HuH-7 (cell line): Measurements from ENCODE around the gene MYL11.
A peak's percentile ranks its signal among the peaks of the same experiment; 100 is the strongest.

ENCODE experiments used
- DNase-seq: peaks from one replicate; pipeline ENCODE4 v3.0.0; 2011; ENCODE audit warnings: low spot score

MYL11 gene

DNA sequence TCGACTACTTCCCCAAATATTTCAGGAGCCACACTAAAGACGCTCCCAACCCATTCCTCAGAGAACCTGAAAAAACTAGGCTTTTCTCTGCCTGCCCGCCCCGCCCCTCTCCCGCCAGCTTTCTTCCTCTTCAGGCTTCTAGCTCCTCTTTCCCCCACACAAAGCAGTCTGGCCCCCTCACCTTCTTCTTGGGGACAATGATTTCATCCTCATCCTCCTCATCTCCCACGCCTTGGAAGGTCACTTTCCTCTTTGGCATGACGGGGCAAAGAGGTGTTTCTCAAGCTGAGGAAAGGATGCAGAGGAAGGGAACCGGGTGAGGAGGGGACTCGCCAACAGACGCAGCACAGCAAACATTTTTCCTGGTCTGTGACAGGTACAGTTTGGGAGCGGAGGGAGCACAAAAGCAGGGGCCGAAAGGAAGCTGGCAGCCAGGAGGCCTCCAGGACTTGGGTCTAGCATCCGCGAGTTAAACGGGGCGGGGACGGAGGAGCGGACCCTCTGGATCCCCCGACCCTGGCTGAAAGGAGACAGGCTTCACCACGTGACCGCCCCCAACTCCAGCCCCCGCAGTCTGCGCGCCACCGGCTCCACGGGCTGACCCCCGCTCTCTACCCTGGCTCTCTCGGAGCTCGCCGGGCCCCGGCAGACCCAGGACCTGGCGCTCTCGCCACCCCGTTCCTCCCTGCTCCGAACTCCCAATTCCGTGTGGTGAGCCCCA lies 20.0 kb upstream of the MYL11 start:
- DNase-seq = no peak

DNA sequence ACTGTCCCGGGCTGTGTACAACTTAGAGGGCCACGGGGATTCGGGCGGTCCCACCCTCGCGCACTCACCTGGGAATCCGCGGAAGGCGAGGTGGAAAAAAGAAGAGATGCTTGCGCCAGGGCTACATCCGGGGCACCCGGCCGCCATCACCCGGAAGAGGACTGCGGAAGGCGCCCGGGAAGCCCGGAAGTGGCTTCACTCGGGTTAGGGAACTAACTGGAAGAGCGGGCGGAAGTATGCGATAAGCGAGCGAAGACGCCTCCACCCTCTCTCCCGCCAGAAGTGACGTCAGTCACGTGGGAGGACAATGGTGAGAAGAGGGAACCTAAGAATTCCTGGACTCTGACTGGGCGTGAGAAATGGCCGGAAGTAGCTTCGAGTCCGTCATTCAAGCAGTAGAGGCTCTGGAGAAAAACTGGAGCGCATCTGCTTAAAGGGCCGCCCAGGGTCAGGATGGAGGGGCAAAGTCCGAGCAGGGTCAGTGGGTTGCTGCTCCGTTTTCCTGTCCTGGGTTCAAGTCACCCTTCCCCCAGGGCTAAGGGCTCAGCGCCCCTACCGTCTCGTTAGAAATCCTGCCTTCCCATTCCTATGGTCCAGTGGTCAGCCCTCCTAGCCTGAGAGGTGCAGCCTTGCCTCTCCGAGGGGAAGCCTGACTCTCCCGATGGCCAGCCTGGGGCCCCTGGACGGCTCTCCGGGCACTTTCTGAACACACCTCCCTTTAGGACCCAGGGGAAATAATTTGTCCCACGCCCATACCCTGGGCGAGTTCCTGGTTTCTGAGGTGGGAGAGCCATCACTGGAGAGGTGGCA lies 19.3 kb upstream of the MYL11 start, which contains the start of gene CD2BP2:
CD2BP2 (minus strand) TSS at position 165 of the 810 bp plus-strand sequence. CDS start 627 bp downstream, outside the sequence.
- peak; percentile 96 for DNase-seq

DNA sequence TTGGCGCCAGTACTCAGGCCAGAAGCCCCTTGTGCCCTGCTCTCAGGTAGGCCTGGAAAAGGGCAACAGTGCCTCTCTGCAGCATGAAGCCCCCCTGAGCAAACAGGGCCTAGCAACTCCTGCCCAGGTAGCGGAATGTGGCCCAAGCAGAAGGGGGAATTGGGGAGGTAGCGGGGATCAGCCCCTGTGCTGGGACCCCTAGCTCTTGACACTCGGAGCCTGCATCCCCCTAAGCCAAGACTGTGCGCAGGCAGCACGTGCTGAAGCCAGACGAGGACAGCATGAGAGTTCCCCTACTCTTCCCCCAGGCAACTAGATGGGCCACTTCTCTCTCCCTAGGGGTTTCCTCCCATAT lies 18.7 kb upstream of the MYL11 start:
- DNase-seq = no peak

DNA sequence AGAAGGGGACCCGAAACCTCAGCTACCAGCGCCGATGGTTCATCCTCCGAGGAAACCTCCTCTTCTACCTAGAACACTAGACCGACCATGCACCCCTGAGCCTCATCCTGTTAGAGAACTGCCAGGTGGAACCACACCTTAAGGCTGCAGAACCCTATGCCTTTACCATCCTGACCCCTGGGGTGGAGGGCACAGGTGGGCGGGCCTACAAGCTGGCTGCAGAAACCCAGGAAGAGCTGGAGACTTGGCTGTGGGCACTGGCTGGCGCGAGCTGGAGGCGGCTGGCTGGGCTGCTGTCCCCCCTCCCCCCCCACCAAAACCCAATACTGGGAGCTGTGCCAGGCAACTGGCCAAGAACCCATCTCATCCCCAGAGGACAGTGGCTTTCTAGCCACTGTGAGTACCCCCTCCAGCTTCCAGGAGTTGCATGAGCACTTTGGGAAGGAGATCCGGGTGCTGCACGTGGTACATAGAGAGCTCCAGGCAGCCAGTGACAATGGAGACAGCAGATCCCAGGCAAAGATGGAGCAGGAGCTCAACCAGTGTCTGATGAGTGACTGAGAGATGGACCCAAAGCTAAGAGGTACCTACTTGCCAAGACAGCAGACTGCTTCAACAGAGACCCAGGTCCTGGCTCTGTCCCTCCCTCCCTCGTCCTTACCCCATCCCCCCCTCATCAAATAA lies 18.1 kb upstream of the MYL11 start:
- no peak for DNase-seq

DNA sequence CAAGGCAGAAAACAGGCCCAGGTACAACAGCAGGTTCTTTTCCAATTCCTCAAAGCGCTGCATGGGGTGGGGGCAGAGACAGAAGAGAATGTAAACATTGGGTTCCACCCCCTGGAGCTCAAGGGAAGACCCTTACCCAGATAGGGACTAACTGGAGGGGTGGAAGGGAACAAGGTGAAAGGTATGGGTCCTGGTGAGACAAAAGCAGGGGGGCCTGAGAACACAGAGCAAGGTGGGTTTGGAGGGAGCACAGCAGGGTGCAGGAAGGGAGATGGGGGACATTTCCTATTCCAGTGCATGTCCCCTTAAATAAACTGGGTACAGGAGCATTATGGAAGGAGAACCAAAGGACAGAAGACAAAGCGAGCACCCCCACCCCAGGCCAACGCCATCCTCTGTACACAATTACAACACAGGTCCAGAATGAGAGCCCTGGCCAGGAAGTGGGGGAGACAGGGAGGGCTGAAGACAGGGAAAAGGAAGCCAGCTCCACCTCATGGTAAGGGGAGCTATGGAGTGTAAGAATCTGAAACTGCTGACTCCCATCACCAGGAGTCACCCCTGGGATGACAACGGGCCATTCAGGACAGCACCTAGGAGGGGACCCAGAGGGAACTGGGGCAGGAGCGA lies 17.4 kb upstream of the MYL11 start:
- no peak for DNase-seq

DNA sequence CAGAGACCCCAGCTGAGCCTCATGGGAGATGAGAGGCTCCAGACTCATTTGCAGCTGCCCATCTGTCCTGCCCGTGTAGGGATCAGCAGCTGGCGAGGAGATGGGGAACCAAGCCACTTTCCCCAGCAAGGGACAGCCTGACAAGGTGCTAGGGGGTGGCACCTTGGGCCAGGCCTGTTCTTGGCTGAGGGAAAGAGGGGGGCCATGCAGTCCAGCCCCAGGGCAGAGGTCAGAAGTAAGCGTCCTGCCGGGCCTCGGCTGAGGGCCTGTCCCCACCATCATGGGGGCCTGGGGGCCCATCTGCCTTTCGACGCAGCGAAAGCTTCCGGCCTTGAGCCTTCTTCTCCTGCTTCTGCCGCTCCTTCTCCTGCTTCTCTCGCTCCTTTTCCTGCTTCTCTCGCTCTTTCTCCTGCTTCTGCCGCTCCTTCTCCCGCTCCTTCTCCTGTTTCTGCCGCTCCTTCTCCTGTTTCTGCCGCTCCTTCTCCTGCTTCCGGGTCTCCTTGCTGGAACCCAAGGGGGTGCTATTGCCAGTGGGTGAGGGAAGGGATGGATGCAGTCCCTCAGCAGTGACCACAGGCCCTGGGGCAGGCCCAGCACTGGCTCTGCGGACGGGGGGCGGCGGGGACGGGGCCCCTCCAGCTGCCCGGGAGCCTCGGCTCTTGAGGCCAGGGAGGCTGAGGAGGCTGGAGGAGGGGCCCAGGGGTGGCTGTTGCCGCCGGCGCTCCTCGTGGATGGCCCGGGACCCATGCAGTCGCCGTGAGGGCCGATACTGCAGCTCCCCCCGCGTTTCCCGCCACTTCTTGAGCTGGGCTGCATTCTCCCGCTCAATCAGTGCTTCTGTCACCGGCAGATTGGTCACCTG lies 16.7 kb upstream of the MYL11 start:
- no peak for DNase-seq

DNA sequence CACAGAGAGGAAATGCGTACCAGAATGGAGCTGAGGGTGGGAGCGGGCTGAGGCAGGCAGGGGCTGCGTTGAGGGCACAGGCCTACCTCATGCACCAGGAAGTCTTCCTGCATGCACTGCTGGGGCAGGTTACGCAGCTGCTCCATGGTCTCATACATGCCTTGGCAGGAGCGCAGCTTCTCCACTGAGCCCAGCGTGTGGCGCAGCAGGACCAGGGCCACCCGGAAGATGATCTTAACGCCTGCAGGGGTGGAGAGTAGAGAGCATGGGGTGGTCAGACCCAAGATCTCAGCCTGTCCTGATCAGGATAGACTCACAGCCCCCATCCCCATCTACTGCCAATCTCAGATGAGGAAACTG lies 16.0 kb upstream of the MYL11 start:
- DNase-seq = no peak

DNA sequence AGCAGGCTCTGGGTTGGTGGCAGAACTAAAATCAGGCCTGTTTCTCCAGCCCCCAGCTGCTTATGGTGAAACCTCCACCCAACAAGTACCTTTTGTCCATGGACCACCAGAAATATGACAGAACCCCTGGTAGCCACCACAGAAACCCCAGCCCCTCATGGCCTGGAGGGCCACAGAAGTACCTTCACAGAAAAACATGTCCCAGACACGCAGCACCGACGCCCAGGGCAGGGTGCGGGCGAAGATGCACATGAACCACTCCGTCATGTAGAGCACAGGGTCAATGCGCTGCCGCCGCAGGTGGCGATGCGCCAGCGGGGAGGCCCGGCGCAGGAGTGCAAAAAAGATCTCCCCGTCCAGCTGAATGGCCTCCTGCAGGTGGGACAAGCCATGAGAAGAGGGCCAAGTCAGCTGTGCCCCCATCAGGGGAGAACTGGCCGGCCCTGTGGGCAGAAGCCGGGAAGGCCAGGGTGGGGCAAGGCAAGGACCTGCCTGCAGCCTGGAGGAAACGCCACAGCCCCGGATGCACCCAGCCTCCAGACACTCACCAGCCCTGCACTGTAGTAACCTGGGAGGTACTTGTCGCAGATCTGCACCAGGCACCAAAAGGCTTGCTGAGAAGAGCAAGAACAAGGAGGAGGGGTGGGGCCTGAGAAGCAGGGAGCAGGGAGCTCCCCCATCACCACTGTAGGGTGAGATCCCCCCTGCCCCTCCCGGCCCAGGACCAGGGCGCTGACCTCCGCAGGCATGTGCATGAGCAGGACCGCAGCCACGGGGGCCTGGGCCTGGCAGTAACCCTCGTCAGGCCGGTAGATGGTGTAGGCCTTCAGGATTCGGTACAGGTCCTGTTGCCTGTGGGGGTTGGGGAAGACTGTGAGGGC lies 15.4 kb upstream of the MYL11 start:
- no peak for DNase-seq

DNA sequence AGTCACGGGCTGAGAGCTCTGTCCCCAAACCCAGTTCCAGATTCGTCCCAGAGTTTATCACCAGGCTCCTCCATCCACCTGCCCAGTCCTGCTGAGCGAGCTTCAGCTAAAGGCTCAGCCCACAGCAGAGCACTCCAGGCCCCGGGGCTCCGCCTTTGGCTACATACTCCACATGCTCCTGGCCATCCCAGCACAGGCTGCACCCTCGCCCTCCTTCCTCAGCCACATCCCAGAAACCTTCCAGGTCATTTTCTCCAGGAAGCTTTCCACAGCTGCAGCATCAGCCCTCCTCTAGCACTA lies 14.8 kb upstream of the MYL11 start:
- no peak for DNase-seq

DNA sequence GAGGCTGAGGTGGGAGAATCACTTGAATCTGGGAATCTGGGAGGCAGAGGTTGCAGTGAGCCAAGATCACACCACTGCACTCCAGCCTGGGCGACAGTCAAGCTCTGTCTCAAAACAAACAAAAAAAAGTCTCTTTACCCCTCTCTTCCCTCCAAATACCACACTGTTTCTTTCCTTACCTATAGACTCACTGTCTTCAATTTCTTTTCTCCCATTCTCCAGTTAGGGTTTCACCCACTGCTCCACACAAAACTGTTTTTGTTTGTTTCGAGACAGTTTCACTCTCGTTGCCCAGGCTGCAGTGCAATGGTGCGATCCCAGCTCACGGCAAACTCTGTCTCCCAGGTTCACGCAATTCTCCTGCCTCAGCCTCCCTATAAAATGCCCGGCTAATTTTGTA lies 13.4 kb upstream of the MYL11 start:
- DNase-seq = no peak

DNA sequence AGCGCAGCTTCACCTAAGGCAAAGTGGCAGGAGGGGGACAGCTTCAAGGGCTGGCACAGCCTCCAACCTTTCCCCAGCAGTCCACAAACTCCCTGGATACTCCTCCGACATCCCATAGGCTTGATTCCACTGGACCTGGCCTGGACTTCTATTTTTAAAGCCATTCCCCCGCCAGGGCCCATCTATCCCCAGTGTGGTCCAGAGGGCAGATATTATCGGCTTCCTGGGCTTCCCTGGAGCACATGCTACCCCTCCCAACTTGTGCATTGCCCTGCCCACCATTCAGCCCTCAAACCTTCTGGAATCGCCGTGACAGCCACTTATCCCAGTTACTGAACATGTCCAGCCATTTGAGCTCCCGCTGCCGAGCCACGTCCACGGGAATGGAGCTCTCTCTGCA lies 9.4 kb upstream of the MYL11 start:
- no peak for DNase-seq

DNA sequence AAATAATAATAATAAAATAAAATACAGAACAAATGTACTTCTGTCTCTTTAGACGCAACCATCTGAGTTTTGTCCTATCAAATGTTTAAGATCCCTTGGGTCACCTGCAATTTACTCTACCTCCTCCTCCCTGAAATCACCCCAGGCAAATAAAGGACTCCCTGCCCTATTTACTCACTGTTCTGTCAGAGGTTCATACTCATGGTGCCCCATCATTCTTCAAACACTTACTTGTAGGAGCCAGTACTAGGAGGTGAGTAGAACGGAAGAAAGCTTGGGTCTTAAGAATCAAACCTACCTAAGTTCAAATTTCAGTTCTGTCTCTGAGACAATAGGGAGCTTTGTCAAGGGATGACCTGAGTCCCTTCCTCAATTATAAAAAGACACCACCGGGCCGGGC lies 8.1 kb upstream of the MYL11 start:
- no peak for DNase-seq

DNA sequence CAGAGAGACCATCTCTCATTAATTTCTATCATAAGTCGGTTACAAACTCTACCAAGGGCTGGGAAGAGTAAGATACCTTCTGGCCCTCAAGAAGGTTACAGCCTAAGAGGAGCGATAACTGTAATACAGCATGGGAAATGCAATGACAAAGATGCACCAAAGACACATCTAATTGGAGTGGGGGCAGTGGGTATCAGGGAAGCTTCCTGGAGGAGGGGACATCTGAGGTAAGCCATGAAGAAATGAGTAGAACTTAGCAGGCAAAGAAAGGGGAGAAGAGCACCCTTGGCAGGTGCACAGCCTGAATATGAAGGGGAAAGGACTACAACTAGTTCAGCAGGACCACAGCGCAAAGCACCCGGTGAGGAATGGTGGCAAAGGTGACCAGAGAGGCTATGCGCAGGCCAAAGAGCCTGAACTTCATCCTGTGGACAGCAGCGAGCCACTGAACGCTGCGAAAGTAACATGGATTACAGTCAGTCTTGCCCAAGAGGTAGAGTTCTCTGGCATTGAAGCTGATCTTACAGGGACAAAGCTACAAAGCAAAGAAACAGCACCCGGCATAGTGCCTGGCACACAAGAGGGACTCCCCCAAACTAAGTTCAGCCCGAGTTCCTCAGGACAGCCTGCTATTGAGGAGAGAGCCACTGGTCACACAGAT lies 7.1 kb upstream of the MYL11 start:
- no peak for DNase-seq

DNA sequence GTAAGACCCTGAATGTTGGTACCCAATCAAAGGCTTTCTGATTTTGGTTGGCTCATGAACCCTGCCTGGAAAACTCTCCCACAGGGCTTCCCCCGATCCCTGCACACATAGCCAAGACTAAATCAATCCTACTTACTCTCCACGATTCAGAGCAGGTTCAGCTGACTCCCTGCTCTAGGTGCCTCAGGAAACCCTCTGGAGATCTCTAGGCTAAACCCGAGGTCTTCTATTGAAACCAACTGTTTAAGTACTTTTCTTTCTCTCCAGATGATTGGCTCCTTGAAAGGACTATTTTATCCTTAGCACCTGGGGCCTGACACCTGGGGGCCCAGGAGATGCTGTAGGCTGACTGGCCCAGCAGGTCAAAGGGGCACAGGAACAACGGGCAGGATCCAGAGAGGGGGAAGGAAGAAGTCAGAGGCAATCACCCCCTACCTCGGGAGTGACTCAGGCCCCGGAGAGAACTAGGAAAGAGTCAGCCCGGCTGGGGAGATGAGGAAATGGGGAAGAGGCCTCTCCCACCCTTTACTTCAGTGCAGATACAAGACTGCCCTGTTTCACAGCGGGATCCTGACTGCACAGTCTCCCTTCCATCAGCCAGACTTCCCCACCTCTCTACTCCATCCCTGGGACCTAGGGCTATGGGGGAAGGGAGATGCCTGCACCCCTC lies 6.3 kb upstream of the MYL11 start:
- no peak for DNase-seq

DNA sequence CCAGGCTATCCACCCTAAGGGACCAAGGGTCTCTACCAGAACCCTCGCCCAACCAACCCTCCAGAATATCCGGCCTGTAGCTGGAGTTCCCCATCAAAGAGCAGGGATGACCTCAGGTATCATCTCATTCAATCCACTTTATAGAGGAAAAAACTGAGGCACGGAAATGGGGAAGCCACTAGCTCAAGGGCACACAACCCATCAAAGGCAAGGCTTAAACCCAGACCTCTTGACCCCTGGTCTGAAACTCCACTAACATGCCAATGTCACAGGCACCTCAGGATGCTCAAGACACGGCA lies 5.9 kb upstream of the MYL11 start:
- DNase-seq = no peak

DNA sequence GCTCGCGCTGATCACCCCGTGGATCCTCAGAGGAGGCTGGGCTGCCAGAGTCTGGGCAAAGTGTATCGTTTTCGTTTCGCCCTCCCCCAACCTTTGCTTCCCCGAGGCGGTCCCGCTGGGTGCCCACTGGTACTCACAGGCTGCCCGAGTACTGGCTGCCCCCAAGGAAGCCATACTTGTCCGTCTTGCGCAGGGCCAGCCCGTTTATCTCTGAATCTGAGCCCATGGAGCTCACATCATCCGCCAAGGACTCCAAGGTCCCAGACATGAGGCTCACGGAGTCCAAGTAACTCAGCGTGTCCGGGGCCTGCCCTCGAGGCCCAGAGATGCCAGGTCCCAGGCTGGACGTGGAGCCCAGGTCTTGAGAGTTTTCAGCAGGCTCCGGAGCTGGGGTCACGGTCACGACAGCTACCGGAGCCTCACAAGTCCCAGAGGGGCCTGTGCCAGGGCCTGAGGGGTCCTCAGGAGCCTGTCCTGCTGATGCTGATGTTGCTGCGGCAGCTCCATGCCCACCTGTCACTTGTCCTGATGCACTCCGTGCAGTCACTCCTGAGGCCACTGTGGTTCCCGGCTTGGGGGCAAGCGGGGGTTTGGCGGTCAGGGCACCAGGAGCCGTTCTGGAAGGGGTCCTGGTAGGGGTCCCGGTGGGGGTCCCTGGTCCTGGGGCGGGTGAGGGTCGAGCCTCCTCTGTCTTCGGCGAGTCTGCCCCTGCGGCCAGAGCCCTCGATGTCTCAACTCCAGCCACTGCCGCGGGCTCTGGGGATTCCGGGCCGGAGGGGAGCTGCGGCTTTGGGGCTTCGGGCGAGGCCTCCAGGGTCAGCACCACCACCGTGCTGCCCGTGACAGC lies 5.3 kb upstream of the MYL11 start:
- no peak for DNase-seq

DNA sequence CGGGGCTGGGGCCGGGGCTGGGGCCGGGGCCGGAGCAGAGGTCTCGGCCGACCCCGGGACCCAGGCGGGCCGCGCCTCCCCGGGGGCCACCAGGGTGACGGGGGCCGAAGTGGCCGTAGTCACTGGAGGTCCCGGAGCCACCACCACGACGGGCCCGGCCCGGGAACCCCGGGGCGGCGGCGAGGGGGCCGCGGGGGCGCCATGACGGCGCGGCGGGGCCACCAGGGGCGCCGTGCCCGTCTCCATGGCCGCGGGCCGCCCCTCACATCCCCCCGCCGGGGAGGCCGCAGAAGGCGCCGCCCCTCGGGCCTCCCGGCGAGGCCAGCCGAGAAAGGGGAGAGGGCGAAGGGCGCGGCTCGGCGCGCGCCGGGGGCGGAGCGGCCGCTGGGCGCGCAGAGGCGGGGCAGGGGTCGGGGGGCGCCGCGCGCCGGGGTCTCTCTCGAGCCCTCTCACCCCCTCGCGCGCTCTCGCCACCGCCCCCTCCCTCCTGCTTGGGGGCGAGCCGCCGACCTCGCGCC lies 4.6 kb upstream of the MYL11 start:
- no peak for DNase-seq

DNA sequence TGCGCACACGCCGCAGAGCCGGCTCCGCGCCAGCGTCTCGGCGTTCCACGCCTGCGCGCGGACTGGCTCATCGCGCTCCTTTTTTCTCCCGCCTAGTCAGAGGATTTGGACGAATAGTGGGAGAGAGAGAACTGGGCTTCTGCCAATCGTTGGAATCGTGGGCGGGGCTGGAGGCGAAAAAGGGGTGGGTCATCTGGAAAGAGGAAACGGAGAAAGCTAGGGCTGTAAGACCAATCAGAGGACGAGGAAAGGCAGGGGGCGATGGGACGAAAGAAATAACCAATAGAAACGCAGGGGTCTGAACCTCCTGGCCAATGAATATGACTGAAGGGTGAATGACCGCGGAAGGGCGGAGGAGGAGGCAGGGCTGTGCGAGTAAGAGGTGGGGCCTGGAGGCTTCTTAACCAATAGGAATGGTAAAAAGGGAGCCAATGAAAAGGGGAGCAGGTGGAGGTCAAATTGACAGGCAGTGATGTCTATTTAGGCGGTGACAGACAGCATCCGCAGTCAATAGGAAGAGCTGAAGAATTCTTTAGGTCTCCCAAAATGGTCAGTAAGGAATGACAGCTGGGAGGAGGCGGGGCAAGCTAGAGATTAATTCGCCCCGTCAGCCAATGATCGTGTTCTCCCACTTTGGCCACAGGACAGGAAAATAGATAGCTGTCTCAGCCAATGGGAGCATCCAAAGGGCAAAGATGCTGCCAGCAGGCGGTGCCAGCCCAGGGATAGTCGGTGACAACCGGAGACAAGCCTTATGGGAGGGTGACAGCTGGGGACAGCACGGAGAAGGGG lies 4.0 kb upstream of the MYL11 start, which contains the start of gene TBC1D10B:
TBC1D10B (minus strand) TSS at position 39 of the 792 bp plus-strand sequence. CDS start 311 bp downstream, outside the sequence.
- peak; percentile 98 for DNase-seq
